OCI-M2 (cell line): ENCODE data around the gene EFNA3.
"Not testable (repeated sequence)": the region's sequence is repeated elsewhere in the genome, so short reads cannot be mapped to it uniquely, and the experiment has no call there.

ENCODE experiments used
- DNase-seq: peaks from one replicate; lab custom pipeline; 2025; ENCODE audit not compliant: unreplicated experiment; lab: John Stamatoyannopoulos, UW

EFNA3 gene

GRCh38 chr1:155108296-155108695, 29.7 kb downstream of the EFNA3 start:
- DNase-seq, result no peak

- DNase-seq, result no peak
These were observed 31.7 kb downstream of the EFNA3 start for GRCh38 chr1:155110381-155110780.

- DNase-seq, result no peak
These were observed 32.2 kb downstream of the EFNA3 start for GRCh38 chr1:155110826-155111225.

GRCh38 chr1:155113450-155113980, 34.9 kb downstream of the EFNA3 start:
- no peak for DNase-seq

GRCh38 chr1:155116113-155116764, 37.6 kb downstream of the EFNA3 start:
- DNase-seq, result no peak

- DNase-seq, result no peak
These were observed 39.0 kb downstream of the EFNA3 start for GRCh38 chr1:155117610-155118009.

GRCh38 chr1:155118090-155118489, 39.5 kb downstream of the EFNA3 start:
- DNase-seq, result not testable (repeated sequence)

- DNase-seq, result no peak
These were observed 41.6 kb downstream of the EFNA3 start for GRCh38 chr1:155120253-155120652.

- no peak for DNase-seq
These were observed 42.6 kb downstream of the EFNA3 start for GRCh38 chr1:155121249-155121648.

GRCh38 chr1:155122308-155122707, 43.7 kb downstream of the EFNA3 start:
- DNase-seq, result no peak

GRCh38 chr1:155123801-155124200, 45.2 kb downstream of the EFNA3 start:
- no peak for DNase-seq

- DNase-seq, result no peak
These were observed 46.1 kb downstream of the EFNA3 start for GRCh38 chr1:155124503-155125463.

- DNase-seq, result no peak
These were observed 46.9 kb downstream of the EFNA3 start for GRCh38 chr1:155125511-155125945.

- DNase-seq, result no peak
These were observed 47.4 kb downstream of the EFNA3 start for GRCh38 chr1:155125946-155126555.

GRCh38 chr1:155126556-155127104, 48.0 kb downstream of the EFNA3 start:
- no peak for DNase-seq

GRCh38 chr1:155127105-155127966, 48.7 kb downstream of the EFNA3 start, which contains the start of gene EFNA1:
Gene EFNA1, plus strand, starts transcription at chr1:155127876. Its CDS starts 102 bp downstream, at chr1:155127978.
- DNase-seq, result no peak

- DNase-seq, result no peak
These were observed 49.5 kb downstream of the EFNA3 start for GRCh38 chr1:155127967-155128754.

- DNase-seq, result no peak
These were observed 50.3 kb downstream of the EFNA3 start for GRCh38 chr1:155128755-155129473.
